ENCODE data around the gene NT5DC1. TPM values are rescaled to one million over a fixed set of nuclear protein-coding genes. Genes with fewer than 3 reads are reported as not detected.

NT5DC1 gene
- total RNA-seq, 4 donors from 2014 or later = 2.6 to 37.8 (median 6.5) TPM

DNA sequence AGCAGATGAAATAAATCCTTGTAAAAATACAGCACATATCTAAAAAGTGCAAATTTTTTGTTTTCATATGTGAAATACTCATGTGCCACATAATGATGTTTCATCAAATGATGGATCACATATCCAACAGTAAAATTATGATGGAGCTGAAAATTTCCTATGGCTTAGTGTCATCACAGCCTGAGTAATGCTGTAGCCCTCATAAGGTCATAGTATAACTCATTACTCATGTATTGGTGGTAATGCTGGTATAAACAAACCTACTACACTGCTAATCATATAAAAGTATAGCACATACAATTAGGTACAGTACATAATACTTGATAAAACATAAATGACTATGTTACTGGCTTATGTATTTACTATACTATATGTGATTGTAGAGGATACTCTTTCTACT is 166.2 kb downstream of the NT5DC1 start:
- no peak for DNase-seq
- H3K27ac ChIP-seq = no peak overlapping the region
- H3K36me3 ChIP-seq = no peaks in the 10 kb centered on the region
- no peaks in the 10 kb centered on the region for H3K4me1 ChIP-seq
- H3K4me3 ChIP-seq = no peak overlapping the region
- no peak for TF ChIP-seq POLR2A (IDR thresholded peaks at IDR 0.05)
- TF ChIP-seq, protein P1, sequence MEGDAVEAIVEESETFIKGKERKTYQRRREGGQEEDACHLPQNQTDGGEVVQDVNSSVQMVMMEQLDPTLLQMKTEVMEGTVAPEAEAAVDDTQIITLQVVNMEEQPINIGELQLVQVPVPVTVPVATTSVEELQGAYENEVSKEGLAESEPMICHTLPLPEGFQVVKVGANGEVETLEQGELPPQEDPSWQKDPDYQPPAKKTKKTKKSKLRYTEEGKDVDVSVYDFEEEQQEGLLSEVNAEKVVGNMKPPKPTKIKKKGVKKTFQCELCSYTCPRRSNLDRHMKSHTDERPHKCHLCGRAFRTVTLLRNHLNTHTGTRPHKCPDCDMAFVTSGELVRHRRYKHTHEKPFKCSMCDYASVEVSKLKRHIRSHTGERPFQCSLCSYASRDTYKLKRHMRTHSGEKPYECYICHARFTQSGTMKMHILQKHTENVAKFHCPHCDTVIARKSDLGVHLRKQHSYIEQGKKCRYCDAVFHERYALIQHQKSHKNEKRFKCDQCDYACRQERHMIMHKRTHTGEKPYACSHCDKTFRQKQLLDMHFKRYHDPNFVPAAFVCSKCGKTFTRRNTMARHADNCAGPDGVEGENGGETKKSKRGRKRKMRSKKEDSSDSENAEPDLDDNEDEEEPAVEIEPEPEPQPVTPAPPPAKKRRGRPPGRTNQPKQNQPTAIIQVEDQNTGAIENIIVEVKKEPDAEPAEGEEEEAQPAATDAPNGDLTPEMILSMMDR (IDR thresholded peaks at IDR 0.05) = no peak
- H3K27me3 ChIP-seq = no peaks in the 10 kb centered on the region
- no peaks in the 10 kb centered on the region for H3K9me3 ChIP-seq
- intact Hi-C loops (cut with DNase I; ENCODE audit: low total_unique reads) = no loop called here

GRCh38 chr6:116267836-116268588 is 167.4 kb downstream of the NT5DC1 start:
- DNase-seq = no peak
- H3K27ac ChIP-seq = no peak overlapping the region
- TF ChIP-seq, protein P1 (IDR thresholded peaks at IDR 0.05) = no peak
- no peak for TF ChIP-seq POLR2A (IDR thresholded peaks at IDR 0.05)
- intact Hi-C loops (cut with DNase I; ENCODE audit: low total_unique reads) = no loop called here
- H3K4me1 ChIP-seq = no peaks in the 10 kb centered on the region
- H3K36me3 ChIP-seq = no peaks in the 10 kb centered on the region
- H3K27me3 ChIP-seq = no peaks in the 10 kb centered on the region
- no peaks in the 10 kb centered on the region for H3K9me3 ChIP-seq
- no peak overlapping the region for H3K4me3 ChIP-seq

- intact Hi-C loops (cut with DNase I; ENCODE audit: low total_unique reads) = no loop called here
- H3K27ac ChIP-seq = no peak overlapping the region
- H3K27me3 ChIP-seq = no peaks in the 10 kb centered on the region
- no peaks in the 10 kb centered on the region for H3K4me1 ChIP-seq
- H3K4me3 ChIP-seq = no peak overlapping the region
- no peaks in the 10 kb centered on the region for H3K9me3 ChIP-seq
- TF ChIP-seq, protein P1 (IDR thresholded peaks at IDR 0.05) = peak; percentile 52 to 74 (median 60)
- TF ChIP-seq POLR2A (IDR thresholded peaks at IDR 0.05) = no peak
- H3K36me3 ChIP-seq = no peaks in the 10 kb centered on the region
- no peak for DNase-seq
These were observed 168.1 kb downstream of the NT5DC1 start for GRCh38 chr6:116268589-116269293.

- Histone ChIP-seq H3K4me1 (peaks cover 0 to 6% of the 10 kb centered on the region in 2 donors), H3K27ac (no peak overlapping the region), H3K36me3 (no peaks in the 10 kb centered on the region), H3K4me3 (no peak overlapping the region), H3K27me3 (no peaks in the 10 kb centered on the region), H3K9me3 (no peaks in the 10 kb centered on the region)
- TF ChIP-seq, protein P1 (IDR thresholded peaks at IDR 0.05) = no peak
- no peak for TF ChIP-seq POLR2A (IDR thresholded peaks at IDR 0.05)
- DNase-seq = no peak
- intact Hi-C loops (cut with DNase I; ENCODE audit: low total_unique reads) = no loop called here
These were observed 170.6 kb downstream of the NT5DC1 start for GRCh38 chr6:116271149-116271708.

GRCh38 chr6:116277124-116277523 is 176.5 kb downstream of the NT5DC1 start:
- Histone ChIP-seq H3K4me3 (peak overlapping the region; percentile 21 to 89), H3K4me1 (peaks cover 5 to 11% of the 10 kb centered on the region in 2 donors), H3K27ac (peak overlapping the region; percentile 1 to 99), H3K36me3 (no peaks in the 10 kb centered on the region), H3K9me3 (no peaks in the 10 kb centered on the region), H3K27me3 (no peaks in the 10 kb centered on the region)
- intact Hi-C loops (cut with DNase I; ENCODE audit: low total_unique reads) = no loop called here
- no peak for DNase-seq
- no peak for TF ChIP-seq POLR2A (IDR thresholded peaks at IDR 0.05)
- TF ChIP-seq, protein P1 (IDR thresholded peaks at IDR 0.05) = no peak
